Kidney epithelial cell (primary cell): ENCODE data around the gene TBX3. TPM values are rescaled to one million over a fixed set of nuclear protein-coding genes. Genes with fewer than 3 reads are reported as not detected.
A peak's percentile ranks its signal among the peaks of the same experiment; 100 is the strongest.

Experiments
- DNase-seq: peaks from one replicate; pipeline ENCODE4 v3.0.0-alpha.2; 2010; ENCODE audit warnings: low read depth
- H3K27me3 ChIP-seq: 2 replicates; pipeline ENCODE4 v1.6.0; 2011; ENCODE audit warnings: low read length; ENCODE audit not compliant: control insufficient read depth, insufficient read depth
- H3K36me3 ChIP-seq: 2 replicates; pipeline ENCODE4 v1.5.1; 2011; ENCODE audit warnings: low read length; ENCODE audit not compliant: control insufficient read depth, insufficient read depth
- H3K4me3 ChIP-seq: 2 replicates; pipeline ENCODE4 v1.5.1; 2011; ENCODE audit warnings: low read depth, mild to moderate bottlenecking, control low read depth, low read length
- total RNA-seq: library from RNA; depleted of rRNA; stranded (reverse); fragments of >200 nt; gene quantifications from 2 replicates; pipeline ENCODE4 v1.2.3, GENCODE V29; 2015
- TF ChIP-seq, protein P1 (sequence below): IDR thresholded peaks from 2 replicates; pipeline ENCODE4 v1.5.1; 2011; ENCODE audit warnings: mild to moderate bottlenecking, moderate library complexity, low read length, control low read depth, inconsistent platforms; ENCODE audit not compliant: insufficient read depth, poor library complexity, severe bottlenecking

Gene TBX3
- total RNA-seq, 1 donor from 2014 or later, result 12.2 TPM

DNA sequence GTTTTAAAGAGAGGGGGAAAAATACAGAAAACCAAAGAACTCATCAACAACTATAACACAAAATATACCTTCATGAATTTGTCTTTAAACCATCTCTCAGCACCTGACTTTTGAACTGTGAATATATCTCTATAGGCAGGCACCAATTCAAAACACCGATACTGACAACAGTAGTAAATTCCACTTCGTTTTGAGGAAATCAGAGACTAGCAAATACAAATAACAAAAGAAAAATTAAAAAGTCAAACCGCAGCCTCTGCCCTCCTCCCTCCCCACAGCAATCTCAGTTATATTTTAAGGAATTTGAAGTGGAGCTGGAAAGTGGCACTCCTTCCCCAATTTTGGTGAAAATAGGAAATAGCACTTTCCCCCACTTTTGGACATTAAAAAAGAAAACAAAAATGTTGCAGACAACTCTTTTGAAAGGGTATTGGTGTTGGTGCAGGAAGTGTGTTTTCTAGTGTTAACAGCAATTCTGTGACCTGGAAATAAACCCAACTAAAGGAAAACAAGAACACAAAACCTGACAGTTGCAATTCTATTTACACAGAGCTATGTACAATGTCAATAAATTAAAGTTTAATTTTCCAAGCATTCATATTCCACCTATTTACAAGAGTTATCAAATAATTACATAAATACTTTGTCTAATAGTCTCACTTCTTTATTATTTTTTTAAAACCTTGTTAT, 13.5 kb downstream of the TBX3 start:
- H3K4me3 ChIP-seq, result no peak overlapping the region
- DNase-seq, result no peak
- H3K27me3 ChIP-seq, result peaks cover 40% of the 10 kb centered on the region
- TF ChIP-seq, protein P1, sequence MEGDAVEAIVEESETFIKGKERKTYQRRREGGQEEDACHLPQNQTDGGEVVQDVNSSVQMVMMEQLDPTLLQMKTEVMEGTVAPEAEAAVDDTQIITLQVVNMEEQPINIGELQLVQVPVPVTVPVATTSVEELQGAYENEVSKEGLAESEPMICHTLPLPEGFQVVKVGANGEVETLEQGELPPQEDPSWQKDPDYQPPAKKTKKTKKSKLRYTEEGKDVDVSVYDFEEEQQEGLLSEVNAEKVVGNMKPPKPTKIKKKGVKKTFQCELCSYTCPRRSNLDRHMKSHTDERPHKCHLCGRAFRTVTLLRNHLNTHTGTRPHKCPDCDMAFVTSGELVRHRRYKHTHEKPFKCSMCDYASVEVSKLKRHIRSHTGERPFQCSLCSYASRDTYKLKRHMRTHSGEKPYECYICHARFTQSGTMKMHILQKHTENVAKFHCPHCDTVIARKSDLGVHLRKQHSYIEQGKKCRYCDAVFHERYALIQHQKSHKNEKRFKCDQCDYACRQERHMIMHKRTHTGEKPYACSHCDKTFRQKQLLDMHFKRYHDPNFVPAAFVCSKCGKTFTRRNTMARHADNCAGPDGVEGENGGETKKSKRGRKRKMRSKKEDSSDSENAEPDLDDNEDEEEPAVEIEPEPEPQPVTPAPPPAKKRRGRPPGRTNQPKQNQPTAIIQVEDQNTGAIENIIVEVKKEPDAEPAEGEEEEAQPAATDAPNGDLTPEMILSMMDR, result no peak
- H3K36me3 ChIP-seq, result no peaks in the 10 kb centered on the region

DNA sequence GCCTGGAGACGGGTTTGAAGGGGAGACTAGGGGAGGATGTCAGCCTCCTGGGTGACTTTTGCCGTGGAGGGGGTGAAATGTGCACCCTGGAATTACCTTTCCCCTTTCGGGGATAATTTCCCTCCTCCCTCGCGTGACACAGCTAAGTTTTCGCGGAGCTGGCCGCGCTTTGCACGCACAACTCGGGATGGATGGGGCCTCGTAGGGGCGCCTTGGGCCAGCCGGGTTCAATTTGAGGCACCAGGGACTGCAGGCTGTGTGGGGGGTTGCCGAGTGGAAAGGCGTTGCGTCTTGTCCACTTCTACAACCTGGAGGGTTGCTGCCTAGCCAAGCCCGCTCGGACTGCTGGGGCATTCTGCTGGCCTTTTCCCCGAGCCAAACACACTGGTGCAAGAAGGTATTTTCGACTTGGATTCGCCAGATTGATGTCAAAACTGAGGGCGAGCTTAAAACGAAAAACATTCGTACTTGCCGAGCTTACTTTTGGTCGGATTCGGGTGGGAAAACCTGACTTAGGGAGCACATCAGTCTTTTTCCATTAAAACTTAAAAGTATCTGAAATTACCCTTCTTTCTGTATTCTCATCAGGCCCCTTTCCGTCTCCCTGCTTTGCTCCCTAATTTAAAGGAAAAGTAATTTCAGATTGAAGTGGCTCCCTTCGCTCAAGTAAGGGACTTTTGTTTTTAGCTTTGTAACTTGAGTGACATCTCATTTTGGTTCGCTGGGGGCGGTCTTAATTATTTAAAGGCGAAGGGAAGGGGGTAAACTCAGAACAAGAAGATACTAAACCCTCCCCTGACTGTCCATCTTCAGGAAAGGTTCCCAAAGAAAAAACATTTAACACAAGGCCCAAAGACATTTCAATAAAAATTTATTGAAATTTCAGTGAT, 14.3 kb downstream of the TBX3 start:
- Histone ChIP-seq H3K27me3 (peaks cover 46% of the 10 kb centered on the region), H3K36me3 (no peaks in the 10 kb centered on the region), H3K4me3 (no peak overlapping the region)
- TF ChIP-seq, protein P1, result no peak
- DNase-seq, result no peak

DNA sequence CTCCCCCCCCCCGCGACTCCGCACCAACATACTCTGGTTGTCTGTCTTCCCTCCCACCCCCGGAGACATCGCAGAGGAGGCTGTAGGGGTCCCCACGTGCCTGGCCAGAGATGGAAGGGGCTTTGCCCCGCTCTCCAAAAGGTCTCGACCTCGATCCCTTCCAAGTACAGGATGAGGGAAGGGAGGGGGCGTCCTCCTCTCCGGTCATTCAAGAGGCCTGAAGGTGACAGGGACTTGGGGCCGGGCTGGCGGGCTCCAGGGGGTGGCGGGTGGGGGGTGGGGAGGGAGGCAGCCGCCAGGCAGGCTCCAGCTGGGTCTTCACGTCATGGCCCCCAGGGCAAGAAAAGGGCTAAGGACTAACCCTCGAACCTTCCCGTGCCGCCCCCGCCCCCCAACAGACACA, 15.1 kb downstream of the TBX3 start:
- DNase-seq, result no peak
- no peak overlapping the region for H3K4me3 ChIP-seq
- TF ChIP-seq, protein P1, result no peak

DNA sequence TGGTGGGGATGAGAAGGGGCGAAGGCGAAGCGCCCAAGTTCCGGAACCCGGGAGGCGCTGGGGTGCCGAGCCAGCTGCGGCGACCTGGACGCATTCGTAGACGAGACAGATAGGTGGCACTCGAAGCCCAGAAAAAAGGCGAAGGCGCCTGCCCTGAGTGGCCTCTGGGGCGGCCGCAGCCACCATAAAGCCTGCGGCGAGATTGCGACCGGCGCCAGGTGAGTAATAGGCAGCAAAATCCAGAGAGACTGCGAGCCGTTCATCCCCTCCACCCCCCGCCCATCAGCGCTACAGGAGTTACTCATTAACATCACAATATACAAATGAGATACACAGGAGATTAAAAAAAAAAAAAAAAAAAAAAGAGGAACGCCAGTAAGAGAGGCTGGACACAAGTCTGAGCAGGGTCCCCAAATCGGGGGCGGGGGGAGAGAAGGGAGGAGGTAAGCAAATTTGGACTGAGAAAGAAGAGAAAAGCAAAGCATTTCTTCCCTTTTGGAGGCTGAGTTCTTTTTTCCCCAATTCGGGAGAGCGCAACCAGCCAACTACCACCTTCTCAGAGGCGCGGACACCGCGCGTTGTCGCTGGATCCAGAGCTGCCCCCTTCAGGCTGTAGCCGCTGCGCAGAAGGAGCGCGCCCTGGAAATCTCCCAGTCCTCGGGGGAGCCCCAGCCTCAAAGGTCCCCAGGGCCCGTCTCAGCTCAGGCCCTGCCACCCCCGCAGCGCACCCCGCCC, 15.7 kb downstream of the TBX3 start:
- peak; percentile 41 for DNase-seq
- TF ChIP-seq, protein P1, result peak; percentile 52
- peak overlapping the region; percentile 28 for H3K4me3 ChIP-seq

More for the DNA sequence above, 15.1 kb downstream of the TBX3 start:
- Histone ChIP-seq H3K36me3 (no peaks in the 10 kb centered on the region), H3K27me3 (peaks cover 50% of the 10 kb centered on the region)

DNA sequence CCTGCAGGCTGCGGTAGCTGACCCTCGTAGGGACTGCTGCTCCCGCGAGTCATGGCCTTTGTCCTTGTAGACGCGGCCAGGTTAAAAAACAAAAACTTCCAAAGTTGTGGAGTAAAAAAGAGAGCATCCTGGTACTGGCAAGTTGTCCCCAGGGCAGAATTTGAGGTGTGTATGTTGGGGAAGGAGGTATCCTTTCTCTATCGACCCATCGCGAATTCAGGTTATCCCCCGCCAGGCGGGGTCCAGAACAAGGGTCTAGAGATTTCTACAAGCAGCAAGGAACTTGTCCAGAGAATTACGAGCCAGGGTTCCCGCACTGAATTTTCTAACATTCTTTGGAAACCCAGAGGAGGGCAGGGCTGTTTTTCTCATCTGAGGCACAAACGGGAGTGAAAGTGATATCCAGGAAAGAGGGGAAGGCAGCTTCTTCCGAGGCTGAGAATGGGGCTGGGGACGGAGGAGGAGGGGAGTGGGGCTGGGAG, 16.3 kb downstream of the TBX3 start:
- Histone ChIP-seq H3K36me3 (no peaks in the 10 kb centered on the region), H3K27me3 (peaks cover 51% of the 10 kb centered on the region), H3K4me3 (no peak overlapping the region)
- TF ChIP-seq, protein P1, result no peak
- no peak for DNase-seq

More for the DNA sequence above, 15.7 kb downstream of the TBX3 start:
- Histone ChIP-seq H3K27me3 (peaks cover 51% of the 10 kb centered on the region), H3K36me3 (no peaks in the 10 kb centered on the region)
